Measurements from ENCODE around the gene CLCA1. TPM values are rescaled to one million over a fixed set of nuclear protein-coding genes. Genes with fewer than 3 reads are reported as not detected.
"Not testable (repeated sequence)": the region's sequence is repeated elsewhere in the genome, so short reads cannot be mapped to it uniquely, and the experiment has no call there.

Gene CLCA1
- total RNA-seq, 2 donors from 2014 or later = not detected

DNA sequence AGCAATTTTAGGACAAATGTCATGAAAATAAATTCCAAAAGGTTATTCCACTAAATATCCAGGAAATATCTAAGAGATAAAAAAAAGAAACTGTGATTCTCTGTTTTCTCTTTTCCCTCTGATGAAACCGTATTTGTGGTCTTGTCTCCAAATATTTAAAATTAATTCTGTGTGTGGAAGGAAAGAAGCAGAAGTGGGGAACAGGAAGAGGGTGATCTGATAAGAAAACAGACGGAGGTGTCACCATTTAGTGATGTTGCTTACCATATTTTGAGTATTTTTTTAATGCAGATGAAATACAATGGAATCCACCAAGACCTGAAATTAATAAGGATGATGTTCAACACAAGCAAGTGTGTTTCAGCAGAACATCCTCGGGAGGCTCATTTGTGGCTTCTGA lies 29.6 kb downstream of the CLCA1 start:
- H3K4me1 ChIP-seq = peaks cover 7% of the 10 kb centered on the region
- DNase-seq (no peak), ATAC-seq (no peak)
- H3K27ac ChIP-seq = no peak overlapping the region
- H3K9me3 ChIP-seq = no peaks in the 10 kb centered on the region
- 42 to 44% methylated on average over 3 of the region's 3 CpGs for WGBS, 2 donors
- no peaks in the 10 kb centered on the region for H3K27me3 ChIP-seq
- no peak overlapping the region for H3K4me3 ChIP-seq
- intact Hi-C loops (cut with DNase I) = no loop called here
- TF ChIP-seq, protein P1, sequence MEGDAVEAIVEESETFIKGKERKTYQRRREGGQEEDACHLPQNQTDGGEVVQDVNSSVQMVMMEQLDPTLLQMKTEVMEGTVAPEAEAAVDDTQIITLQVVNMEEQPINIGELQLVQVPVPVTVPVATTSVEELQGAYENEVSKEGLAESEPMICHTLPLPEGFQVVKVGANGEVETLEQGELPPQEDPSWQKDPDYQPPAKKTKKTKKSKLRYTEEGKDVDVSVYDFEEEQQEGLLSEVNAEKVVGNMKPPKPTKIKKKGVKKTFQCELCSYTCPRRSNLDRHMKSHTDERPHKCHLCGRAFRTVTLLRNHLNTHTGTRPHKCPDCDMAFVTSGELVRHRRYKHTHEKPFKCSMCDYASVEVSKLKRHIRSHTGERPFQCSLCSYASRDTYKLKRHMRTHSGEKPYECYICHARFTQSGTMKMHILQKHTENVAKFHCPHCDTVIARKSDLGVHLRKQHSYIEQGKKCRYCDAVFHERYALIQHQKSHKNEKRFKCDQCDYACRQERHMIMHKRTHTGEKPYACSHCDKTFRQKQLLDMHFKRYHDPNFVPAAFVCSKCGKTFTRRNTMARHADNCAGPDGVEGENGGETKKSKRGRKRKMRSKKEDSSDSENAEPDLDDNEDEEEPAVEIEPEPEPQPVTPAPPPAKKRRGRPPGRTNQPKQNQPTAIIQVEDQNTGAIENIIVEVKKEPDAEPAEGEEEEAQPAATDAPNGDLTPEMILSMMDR (IDR thresholded peaks at IDR 0.05) = no peak
- TF ChIP-seq POLR2A (IDR thresholded peaks at IDR 0.05) = no peak
- H3K36me3 ChIP-seq (replicated peaks in 1 of 2; ENCODE audit: insufficient read depth in 1 of 2, low read depth in 2 of 2) = no peaks in the 10 kb centered on the region

DNA sequence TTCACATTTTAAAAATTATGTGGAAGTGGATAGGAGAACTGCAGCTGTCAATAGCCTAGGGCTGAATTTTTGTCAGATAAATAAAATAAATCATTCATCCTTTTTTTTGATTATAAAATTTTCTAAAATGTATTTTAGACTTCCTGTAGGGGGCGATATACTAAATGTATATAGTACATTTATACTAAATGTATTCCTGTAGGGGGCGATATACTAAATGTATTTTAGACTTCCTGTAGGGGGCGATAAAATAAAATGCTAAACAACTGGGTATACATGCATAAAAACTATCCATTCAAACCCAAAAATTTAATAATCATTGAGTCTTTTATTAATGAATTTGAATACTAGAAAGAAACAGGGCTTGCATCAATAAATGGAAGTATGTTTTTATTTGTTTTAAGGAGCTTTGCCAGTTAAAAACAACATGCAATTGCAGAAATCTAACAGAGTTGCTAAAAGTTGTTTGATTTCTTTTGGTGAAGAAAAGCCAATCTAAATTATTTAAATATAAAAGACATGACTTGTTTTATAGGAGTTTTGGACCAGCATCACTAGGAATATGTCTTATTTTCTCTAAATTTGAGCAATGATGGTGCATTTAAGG lies 31.4 kb downstream of the CLCA1 start:
- DNase-seq (no peak), ATAC-seq (peak; percentile 53)
- WGBS, 2 donors = 5 to 16% methylated on average over 3 of the region's 3 CpGs
- H3K36me3 ChIP-seq (replicated peaks in 1 of 2; ENCODE audit: insufficient read depth in 1 of 2, low read depth in 2 of 2) = no peaks in the 10 kb centered on the region
- peaks cover 7% of the 10 kb centered on the region for H3K4me1 ChIP-seq
- H3K27me3 ChIP-seq = no peaks in the 10 kb centered on the region
- H3K4me3 ChIP-seq = no peak overlapping the region
- intact Hi-C loops (cut with DNase I) = loop anchor here (10.0 kb wide), 1 partner anchor 125 kb away; no protein-coding TSS in a partner anchor
- H3K9me3 ChIP-seq = no peaks in the 10 kb centered on the region
- TF ChIP-seq, protein P1 (IDR thresholded peaks at IDR 0.05) = peak; percentile 70 to 98 (median 92)
- no peak for TF ChIP-seq POLR2A (IDR thresholded peaks at IDR 0.05)
- no peak overlapping the region for H3K27ac ChIP-seq

DNA sequence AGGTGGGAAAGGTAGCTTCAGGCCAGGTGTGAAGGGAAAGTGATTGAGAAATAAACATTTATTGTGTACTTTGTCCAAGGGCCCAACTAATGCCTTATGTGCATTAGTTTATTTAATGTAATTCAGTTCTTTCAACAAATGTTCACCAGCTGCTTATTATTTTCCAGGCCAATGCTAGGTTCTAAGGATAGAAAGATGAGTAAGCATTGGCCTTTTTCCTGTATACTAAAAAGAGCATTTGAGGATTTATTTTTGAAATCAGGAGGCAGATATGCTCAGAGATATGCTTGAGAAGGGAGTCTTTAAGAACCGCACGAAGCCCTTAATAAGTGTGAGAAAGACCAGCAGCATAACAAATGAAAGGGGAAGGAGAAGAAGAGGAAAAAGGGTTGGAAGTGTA lies 32.0 kb downstream of the CLCA1 start:
- ATAC-seq = no peak
- H3K4me1 ChIP-seq = peaks cover 7% of the 10 kb centered on the region
- intact Hi-C loops (cut with DNase I) = loop anchor here (10.0 kb wide), 1 partner anchor 126 kb away; no protein-coding TSS in a partner anchor
- H3K27me3 ChIP-seq = no peaks in the 10 kb centered on the region
- TF ChIP-seq, protein P1 (IDR thresholded peaks at IDR 0.05) = no peak
- no peak for TF ChIP-seq POLR2A (IDR thresholded peaks at IDR 0.05)
- H3K27ac ChIP-seq = no peak overlapping the region
- no peak overlapping the region for H3K4me3 ChIP-seq
- H3K36me3 ChIP-seq (replicated peaks in 1 of 2; ENCODE audit: insufficient read depth in 1 of 2, low read depth in 2 of 2) = no peaks in the 10 kb centered on the region
- H3K9me3 ChIP-seq = no peaks in the 10 kb centered on the region
- no peak for DNase-seq
- WGBS, 2 donors = 61 to 66% methylated on average over 2 of the region's 2 CpGs

DNA sequence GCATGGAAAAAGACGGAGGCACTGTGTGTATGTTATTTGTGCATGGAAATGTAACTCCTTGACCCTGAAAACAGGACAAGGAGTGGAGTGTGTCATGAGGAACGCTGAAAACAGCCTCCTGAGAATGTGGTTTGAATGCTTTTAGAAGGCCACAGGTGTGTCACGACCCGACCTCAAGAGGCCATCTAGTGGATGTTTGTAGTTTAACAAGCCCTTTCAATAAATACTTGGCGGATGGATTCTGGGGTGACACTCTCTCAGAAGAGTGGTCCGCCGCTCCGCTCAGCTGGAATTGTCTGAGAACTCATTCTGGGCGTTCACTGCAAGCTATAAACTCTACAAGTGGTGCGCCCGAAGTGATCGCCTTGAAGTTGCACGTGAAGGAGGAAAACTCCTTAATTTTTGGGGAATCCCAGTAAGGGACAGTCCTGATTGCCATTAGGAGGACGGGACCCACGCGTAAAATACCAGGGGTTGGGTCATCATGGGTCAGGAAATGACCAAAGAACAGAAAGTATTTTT lies 33.5 kb downstream of the CLCA1 start:
- intact Hi-C loops (cut with DNase I) = loop anchor here (10.0 kb wide), 1 partner anchor 127 kb away; no protein-coding TSS in a partner anchor
- TF ChIP-seq, protein P1 (IDR thresholded peaks at IDR 0.05) = peak; percentile 21 to 59 (median 46)
- ATAC-seq (peak; percentile 62), DNase-seq (peak in 3 of 4 donors; percentile 37 to 40 (median 38))
- WGBS, 2 donors = 18 to 23% methylated on average over 16 of the region's 16 CpGs
- not testable (repeated sequence) for H3K36me3 ChIP-seq (replicated peaks in 1 of 2; ENCODE audit: insufficient read depth in 1 of 2, low read depth in 2 of 2); H3K27me3 ChIP-seq; H3K4me1 ChIP-seq; H3K9me3 ChIP-seq; H3K4me3 ChIP-seq
- peak overlapping the region in 1 of 4 donors; percentile 24 for H3K27ac ChIP-seq
